GM23338 (cell line): ENCODE data around the gene ECM2. TPM values are rescaled to one million over a fixed set of nuclear protein-coding genes. Genes with fewer than 3 reads are reported as not detected.

Experiments used
- ATAC-seq: fragments of 200-7000 bp; cut with Tn5 transposase; 3 replicates; pipeline ENCODE4 v1.9.1; 2020
- DNase-seq: peaks from one replicate; pipeline ENCODE4 v3.0.0-alpha.2; 2015; ENCODE audit warnings: low spot score
- H2AFZ ChIP-seq: fragments of 200-600 bp; sonication (generic); 2 replicates; pipeline ENCODE4 v1.8.0; 2016; ENCODE audit warnings: antibody characterized with exemption, mild to moderate bottlenecking, moderate library complexity
- H3F3A ChIP-seq: fragments of 200-600 bp; sonication (generic); replicated peaks from 2 replicates; pipeline ENCODE4 v1.8.0; 2017; ENCODE audit warnings: antibody characterized with exemption, mixed run types, low read depth
- H3K27ac ChIP-seq: fragments of 200-600 bp; sonication (generic); 2 replicates; pipeline ENCODE4 v1.6.1; 2016; ENCODE audit warnings: low read depth
- H3K27me3 ChIP-seq: fragments of 200-600 bp; sonication (generic); 2 replicates; pipeline ENCODE4 v1.8.0; 2016; ENCODE audit warnings: mild to moderate bottlenecking, mixed run types, moderate library complexity; ENCODE audit not compliant: insufficient read depth
- H3K36me3 ChIP-seq: fragments of 200-600 bp; sonication (generic); 2 replicates; pipeline ENCODE4 v1.8.0; 2016; ENCODE audit warnings: mild to moderate bottlenecking; ENCODE audit not compliant: insufficient read depth
- H3K4me1 ChIP-seq: fragments of 200-600 bp; sonication (generic); 2 replicates; pipeline ENCODE4 v1.8.0; 2016; ENCODE audit warnings: mild to moderate bottlenecking, moderate library complexity; ENCODE audit not compliant: insufficient read depth
- H3K4me2 ChIP-seq: fragments of 200-600 bp; sonication (generic); 2 replicates; pipeline ENCODE4 v1.7.1; 2017; ENCODE audit warnings: mixed run types
- H3K4me3 ChIP-seq: fragments of 200-600 bp; sonication (generic); 2 replicates; pipeline ENCODE4 v1.6.1; 2016; ENCODE audit warnings: mixed run types
- H3K79me2 ChIP-seq: fragments of 200-600 bp; sonication (generic); replicated peaks from 2 replicates; pipeline ENCODE4 v1.8.0; 2017; ENCODE audit warnings: mild to moderate bottlenecking; ENCODE audit not compliant: insufficient read depth
- H3K9me2 ChIP-seq: fragments of 200-600 bp; sonication (generic); 2 replicates; pipeline ENCODE4 v1.8.0; 2017; ENCODE audit not compliant: insufficient read depth
- H4K20me1 ChIP-seq: fragments of 200-600 bp; sonication (generic); replicated peaks from 2 replicates; pipeline ENCODE4 v1.8.0; 2017; ENCODE audit warnings: mild to moderate bottlenecking; ENCODE audit not compliant: insufficient read depth
- H3K27ac Mint-ChIP-seq: 2 replicates; pipeline ENCODE4 v1.8.0; 2020; ENCODE audit warnings: inconsistent platforms, mild to moderate bottlenecking, moderate library complexity, mixed read lengths
- H3K27me3 Mint-ChIP-seq: 3 replicates; pipeline ENCODE4 v1.8.0; 2022; ENCODE audit warnings: low read depth, mild to moderate bottlenecking, moderate library complexity, mixed read lengths, inconsistent platforms; ENCODE audit not compliant: insufficient read depth, poor library complexity
- H3K36me3 Mint-ChIP-seq: 3 replicates; pipeline ENCODE4 v1.8.0; 2021; ENCODE audit warnings: low read depth, mild to moderate bottlenecking, inconsistent platforms, moderate library complexity, mixed read lengths
- H3K4me1 Mint-ChIP-seq: 3 replicates; pipeline ENCODE4 v1.8.0; 2020; ENCODE audit warnings: mild to moderate bottlenecking, inconsistent platforms, mixed read lengths
- H3K4me3 Mint-ChIP-seq: 3 replicates; pipeline ENCODE4 v1.8.0; 2021; ENCODE audit warnings: moderate library complexity, mild to moderate bottlenecking, inconsistent platforms, mixed read lengths
- H3K9me3 Mint-ChIP-seq: 3 replicates; pipeline ENCODE4 v1.8.0; 2020; ENCODE audit warnings: moderate library complexity, mild to moderate bottlenecking, inconsistent platforms, mixed read lengths
- CREB1 ChIP-seq: fragments of 250-450 bp; sonication (Bioruptor Pico); IDR thresholded peaks from 2 replicates; pipeline ENCODE4 v1.5.0; 2020; ENCODE audit warnings: low read depth, mild to moderate bottlenecking, moderate library complexity
- CTCF ChIP-seq, 2 experiments: fragments of 200-600 bp in 1 of 2; sonication (generic) in 1 of 2; conservative IDR thresholded peaks; 2 replicates each; pipeline versions ENCODE4 v1.5.1 to v1.6.1; 2016 to 2017; ENCODE audit warnings: antibody characterized with exemption in 2 of 2, low read depth in 2 of 2, mild to moderate bottlenecking in 2 of 2, moderate library complexity in 1 of 2
- ETS1 ChIP-seq: IDR thresholded peaks from 2 replicates; pipeline ENCODE4 v1.6.1; 2016; ENCODE audit warnings: antibody characterized with exemption
- EZH2 ChIP-seq: fragments of 200-600 bp; sonication (generic); IDR thresholded peaks from one replicate; pipeline ENCODE4 v1.8.0; 2017; ENCODE audit warnings: antibody characterized with exemption, mild to moderate bottlenecking, low read depth; ENCODE audit not compliant: unreplicated experiment
- EZH2phosphoT487 ChIP-seq: fragments of 200-600 bp; sonication (generic); IDR thresholded peaks from one replicate; pipeline ENCODE4 v1.8.1; 2018; ENCODE audit warnings: antibody characterized with exemption; ENCODE audit not compliant: unreplicated experiment
- JUNB ChIP-seq: IDR thresholded peaks from one replicate; pipeline ENCODE4 v1.6.1; 2016; ENCODE audit warnings: antibody characterized with exemption; ENCODE audit not compliant: unreplicated experiment
- NANOG ChIP-seq: IDR thresholded peaks from 2 replicates; pipeline ENCODE4 v1.6.1; 2016; ENCODE audit warnings: antibody characterized with exemption, borderline replicate concordance
- POLR2AphosphoS5 ChIP-seq: IDR thresholded peaks from 2 replicates; pipeline ENCODE4 v1.6.1; 2016; ENCODE audit warnings: antibody characterized with exemption, low read depth
- REST ChIP-seq: IDR thresholded peaks from one replicate; pipeline ENCODE4 v1.6.1; 2018; ENCODE audit warnings: antibody characterized with exemption; ENCODE audit not compliant: unreplicated experiment
- STAT1 ChIP-seq: IDR thresholded peaks from one replicate; pipeline ENCODE4 v1.6.1; 2016; ENCODE audit warnings: antibody characterized with exemption; ENCODE audit not compliant: unreplicated experiment
- ZNF114 ChIP-seq: fragments of 250-450 bp; sonication (Bioruptor Pico); IDR thresholded peaks from 2 replicates; pipeline ENCODE4 v1.5.0; 2020; ENCODE audit warnings: mild to moderate bottlenecking, moderate library complexity
- ZNF331 ChIP-seq: fragments of 250-450 bp; sonication (Bioruptor Pico); IDR thresholded peaks from 2 replicates; pipeline ENCODE4 v1.5.0; 2020; ENCODE audit warnings: low read depth, mild to moderate bottlenecking, moderate library complexity
- ZNF462 ChIP-seq: fragments of 250-450 bp; sonication (Bioruptor Pico); IDR thresholded peaks from 2 replicates; pipeline ENCODE4 v1.5.0; 2020; ENCODE audit warnings: mild to moderate bottlenecking, moderate library complexity
- polyA plus RNA-seq: library from polyadenylated mRNA; unstranded; fragments of >200 nt; fragmentation: Nextera tagmentation; extraction: Ambion mirVana; gene quantifications from 2 replicates; pipeline ENCODE4 v1.2.1, GENCODE V29; 2016
- total RNA-seq: library from RNA; depleted of rRNA; stranded (reverse); fragments of >200 nt; shearing (Covaris generic); gene quantifications from 2 replicates; pipeline ENCODE4 v1.2.3, GENCODE V29; 2014

The ECM2 gene
- total and polyA plus RNA-seq, 2 experiments from 2014 or later, result 0.79 TPM; not detected in 1

GRCh38 chr9:92494856-92495255, 40.9 kb downstream of the ECM2 start:
- H3K36me3 Mint-ChIP-seq, result no peaks in the 10 kb centered on the region
- Histone ChIP-seq H3F3A (no peaks in the 10 kb centered on the region), H3K27me3 (no peaks in the 10 kb centered on the region), H3K4me2 (no peak overlapping the region), H3K9me2 (no peaks in the 10 kb centered on the region), H3K79me2 (no peaks in the 10 kb centered on the region), H4K20me1 (no peaks in the 10 kb centered on the region), H3K27ac (no peak overlapping the region), H3K36me3 (no peaks in the 10 kb centered on the region), H2AFZ (no peak overlapping the region), H3K4me3 (no peak overlapping the region), H3K4me1 (no peaks in the 10 kb centered on the region)
- no peak for TF ChIP-seq EZH2
- TF ChIP-seq CTCF (conservative IDR thresholded peaks at IDR 0.05; ENCODE audit: low read depth in 2 of 2), result no peak
- TF ChIP-seq NANOG, result no peak
- no peak for TF ChIP-seq ZNF331
- TF ChIP-seq STAT1, result no peak
- no peak for TF ChIP-seq JUNB
- TF ChIP-seq ETS1, result no peak
- no peak for TF ChIP-seq POLR2AphosphoS5
- TF ChIP-seq REST, result no peak
- TF ChIP-seq CREB1 (CRISPR knock-in tag), result no peak
- no peak for TF ChIP-seq ZNF114 (CRISPR knock-in tag)
- TF ChIP-seq ZNF462 (CRISPR knock-in tag), result no peak
- no peak for TF ChIP-seq EZH2phosphoT487
- H3K4me3 Mint-ChIP-seq, result no peak overlapping the region
- no peak for DNase-seq
- peaks cover 4% of the 10 kb centered on the region; the same call in 2 of the 3 replicates for H3K4me1 Mint-ChIP-seq
- no peaks in the 10 kb centered on the region for H3K27me3 Mint-ChIP-seq
- no peaks in the 10 kb centered on the region; the same call in 2 of the 3 replicates for H3K9me3 Mint-ChIP-seq
- ATAC-seq, result no peak
- no peak overlapping the region for H3K27ac Mint-ChIP-seq
